GM10266 (cell line): ENCODE data around the gene GPR15.

Experiments used
- DNase-seq: peaks from one replicate; pipeline ENCODE4 v3.0.0; 2012; ENCODE audit errors: extremely low spot score
- TF ChIP-seq, protein P1 (sequence below): IDR thresholded peaks from 2 replicates; pipeline ENCODE4 v1.5.1; 2012; ENCODE audit warnings: mild to moderate bottlenecking, low read depth; ENCODE audit not compliant: control insufficient read depth, insufficient read depth; ENCODE audit errors: missing control alignments

GPR15 gene

DNA sequence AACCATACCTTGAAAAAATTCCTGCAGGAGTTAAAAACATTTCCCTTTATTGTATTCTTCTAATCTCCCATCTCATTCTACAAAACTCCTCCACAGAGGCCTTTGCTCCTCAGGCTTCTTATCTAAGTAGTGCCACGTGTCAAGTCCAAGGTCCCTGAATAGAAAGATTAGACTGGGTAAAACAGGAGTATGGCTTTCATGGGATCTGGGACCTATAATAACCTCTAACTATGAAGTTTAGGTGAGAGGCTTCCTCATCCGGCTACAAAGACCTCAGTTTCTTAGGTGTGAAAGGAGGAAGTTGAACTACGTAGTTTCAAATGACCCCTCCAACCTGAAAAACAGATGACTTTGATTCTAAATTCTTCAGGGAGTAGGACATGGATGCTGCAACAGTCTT is 20.0 kb downstream of the GPR15 start:
- DNase-seq, result no peak
- TF ChIP-seq, protein P1, sequence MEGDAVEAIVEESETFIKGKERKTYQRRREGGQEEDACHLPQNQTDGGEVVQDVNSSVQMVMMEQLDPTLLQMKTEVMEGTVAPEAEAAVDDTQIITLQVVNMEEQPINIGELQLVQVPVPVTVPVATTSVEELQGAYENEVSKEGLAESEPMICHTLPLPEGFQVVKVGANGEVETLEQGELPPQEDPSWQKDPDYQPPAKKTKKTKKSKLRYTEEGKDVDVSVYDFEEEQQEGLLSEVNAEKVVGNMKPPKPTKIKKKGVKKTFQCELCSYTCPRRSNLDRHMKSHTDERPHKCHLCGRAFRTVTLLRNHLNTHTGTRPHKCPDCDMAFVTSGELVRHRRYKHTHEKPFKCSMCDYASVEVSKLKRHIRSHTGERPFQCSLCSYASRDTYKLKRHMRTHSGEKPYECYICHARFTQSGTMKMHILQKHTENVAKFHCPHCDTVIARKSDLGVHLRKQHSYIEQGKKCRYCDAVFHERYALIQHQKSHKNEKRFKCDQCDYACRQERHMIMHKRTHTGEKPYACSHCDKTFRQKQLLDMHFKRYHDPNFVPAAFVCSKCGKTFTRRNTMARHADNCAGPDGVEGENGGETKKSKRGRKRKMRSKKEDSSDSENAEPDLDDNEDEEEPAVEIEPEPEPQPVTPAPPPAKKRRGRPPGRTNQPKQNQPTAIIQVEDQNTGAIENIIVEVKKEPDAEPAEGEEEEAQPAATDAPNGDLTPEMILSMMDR, result no peak

DNA sequence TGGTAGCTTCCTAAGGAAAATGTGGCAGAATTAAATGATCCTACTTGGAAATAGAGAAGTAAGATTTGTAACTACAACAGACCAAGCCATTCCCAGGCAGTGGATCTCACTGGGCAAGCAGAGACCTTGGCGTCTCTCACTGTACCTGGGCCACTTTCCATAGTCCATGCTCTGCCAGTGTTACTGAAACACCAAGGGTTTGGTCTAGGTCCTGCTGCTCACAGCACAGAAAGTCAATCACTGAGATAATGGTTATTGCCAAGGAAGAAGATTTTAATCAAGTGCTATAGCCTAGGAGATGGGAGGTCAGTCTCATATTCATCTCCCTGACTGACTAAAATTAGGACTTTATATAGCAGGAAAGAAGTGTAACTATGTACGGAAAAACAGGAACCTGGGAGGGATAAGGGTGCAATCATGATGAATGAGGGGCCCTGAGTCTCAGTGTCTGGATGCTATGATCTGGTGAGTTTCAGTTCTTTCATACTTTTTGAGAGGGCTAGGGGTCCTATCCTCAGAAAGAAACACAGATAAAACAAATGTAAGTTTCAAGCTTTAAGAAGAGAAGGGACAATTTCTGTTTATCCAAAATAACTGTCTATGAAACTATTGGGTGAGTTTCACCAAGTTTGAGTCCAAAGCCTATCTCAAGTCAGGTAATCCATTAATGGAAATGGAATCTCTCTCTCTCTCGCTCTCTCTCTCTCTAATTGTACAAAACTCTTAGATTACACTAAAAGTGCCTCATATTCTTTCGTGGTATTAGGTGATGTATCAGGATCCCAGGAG is 20.6 kb downstream of the GPR15 start:
- TF ChIP-seq, protein P1, result no peak
- no peak for DNase-seq

- TF ChIP-seq, protein P1, result no peak
Measured at GRCh38 chr3:98553021-98553563, 21.3 kb downstream of the GPR15 start.

DNA sequence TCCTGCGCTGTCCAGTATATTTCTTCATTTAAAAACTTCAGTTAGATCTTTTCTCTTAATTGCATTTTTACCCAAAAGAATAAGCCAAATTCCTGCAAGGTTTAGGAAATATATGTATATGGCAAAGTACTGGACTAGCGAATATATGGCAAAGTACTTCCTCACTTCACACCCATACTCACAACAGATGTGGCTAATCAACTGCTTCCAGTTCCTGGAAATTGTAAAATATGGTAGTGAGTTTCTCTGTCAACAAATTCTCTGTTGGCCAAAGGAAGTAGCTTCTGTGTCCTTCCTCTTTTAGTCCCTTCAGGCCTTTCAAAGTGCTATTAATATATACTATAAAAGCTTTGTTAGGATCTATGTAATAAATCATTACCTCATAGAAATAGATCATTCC is 22.0 kb downstream of the GPR15 start:
- DNase-seq, result no peak
- TF ChIP-seq, protein P1, result no peak

More at GRCh38 chr3:98553021-98553563, 21.3 kb downstream of the GPR15 start:
- DNase-seq, result no peak

- TF ChIP-seq, protein P1, result no peak
- no peak for DNase-seq
Measured at GRCh38 chr3:98554580-98554979, 22.8 kb downstream of the GPR15 start.

GRCh38 chr3:98555025-98555379 is 23.2 kb downstream of the GPR15 start:
- no peak for DNase-seq
- TF ChIP-seq, protein P1, result no peak
